ENCODE data around the gene SSH2.

Gene SSH2

GRCh38 chr17:29711588-29712385, 218.2 kb downstream of the SSH2 start:
- Histone ChIP-seq H3K4me3 (ENCODE audit: low read length) (no peak overlapping the region), H3K9ac (ENCODE audit: low read length) (peak overlapping the region; percentile 72), H3K27me3 (replicated peaks; ENCODE audit: control insufficient read depth, insufficient read depth, low read length) (no peaks in the 10 kb centered on the region), H3K4me1 (ENCODE audit: control insufficient read depth, insufficient read depth, low read length) (peaks cover 38% of the 10 kb centered on the region), H3K36me3 (ENCODE audit: control insufficient read depth, insufficient read depth, low read length, severe bottlenecking) (no peaks in the 10 kb centered on the region), H3K9me3 (ENCODE audit: control insufficient read depth, low read length) (no peaks in the 10 kb centered on the region)
- no peak for DNase-seq (ENCODE audit: low read depth)

DNA sequence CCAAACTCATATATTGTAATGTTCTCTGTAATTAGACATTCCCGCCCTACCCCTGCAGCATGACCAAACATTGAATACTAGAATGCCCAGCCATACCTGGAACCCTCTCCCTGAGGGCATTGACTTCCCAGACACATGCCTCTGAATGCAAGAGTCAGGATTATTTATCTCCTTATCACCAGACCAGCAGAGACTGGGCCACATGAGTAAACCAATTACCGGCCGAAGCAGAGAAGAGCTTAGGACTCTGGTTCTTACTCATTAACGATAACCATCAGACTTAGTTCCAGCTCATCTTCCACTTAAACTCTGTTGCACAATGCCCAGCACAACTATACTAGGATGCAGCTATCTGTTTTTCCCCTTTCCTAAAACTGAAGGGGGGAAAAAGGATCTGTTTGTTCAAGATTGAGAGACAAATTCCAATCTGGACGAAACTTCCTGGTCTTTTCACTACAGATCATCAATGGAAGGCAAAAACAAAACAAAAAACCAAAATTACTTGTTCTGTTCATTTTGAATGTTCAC, 219.1 kb downstream of the SSH2 start:
- peaks cover 45% of the 10 kb centered on the region for H3K4me1 ChIP-seq (ENCODE audit: control insufficient read depth, insufficient read depth, low read length)
- no peaks in the 10 kb centered on the region for H3K36me3 ChIP-seq (ENCODE audit: control insufficient read depth, insufficient read depth, low read length, severe bottlenecking)
- H3K9me3 ChIP-seq (ENCODE audit: control insufficient read depth, low read length), result no peaks in the 10 kb centered on the region
- H3K9ac ChIP-seq (ENCODE audit: low read length), result peak overlapping the region; percentile 72
- DNase-seq (ENCODE audit: low read depth), result peak; percentile 51
- H3K4me3 ChIP-seq (ENCODE audit: low read length), result peak overlapping the region; percentile 53
- H3K27me3 ChIP-seq (replicated peaks; ENCODE audit: control insufficient read depth, insufficient read depth, low read length), result no peaks in the 10 kb centered on the region

DNA sequence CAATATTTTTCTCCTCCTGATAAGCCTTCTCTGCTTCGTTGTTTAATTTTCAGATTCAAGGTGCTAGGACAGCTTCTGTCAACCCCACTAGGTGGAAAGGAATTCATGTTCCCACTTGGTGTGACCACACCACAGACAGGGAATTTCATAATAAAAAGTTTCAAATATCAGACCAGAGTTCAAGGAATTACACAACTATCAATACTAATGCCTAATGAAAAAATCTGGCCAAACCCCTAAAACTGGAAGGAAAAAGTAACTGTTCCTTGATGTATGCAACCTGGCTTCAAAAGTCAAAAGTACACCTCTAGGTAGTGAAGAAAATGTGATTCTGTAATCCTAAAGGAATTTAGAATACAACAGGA, 219.5 kb downstream of the SSH2 start:
- Histone ChIP-seq H3K27me3 (replicated peaks; ENCODE audit: control insufficient read depth, insufficient read depth, low read length) (no peaks in the 10 kb centered on the region), H3K36me3 (ENCODE audit: control insufficient read depth, insufficient read depth, low read length, severe bottlenecking) (no peaks in the 10 kb centered on the region), H3K9me3 (ENCODE audit: control insufficient read depth, low read length) (no peaks in the 10 kb centered on the region), H3K4me3 (ENCODE audit: low read length) (peak overlapping the region; percentile 53), H3K9ac (ENCODE audit: low read length) (peak overlapping the region; percentile 72), H3K4me1 (ENCODE audit: control insufficient read depth, insufficient read depth, low read length) (peaks cover 48% of the 10 kb centered on the region)
- peak; percentile 67 for DNase-seq (ENCODE audit: low read depth)

- peak; percentile 73 for DNase-seq (ENCODE audit: low read depth)
- Histone ChIP-seq H3K36me3 (ENCODE audit: control insufficient read depth, insufficient read depth, low read length, severe bottlenecking) (no peaks in the 10 kb centered on the region), H3K4me1 (ENCODE audit: control insufficient read depth, insufficient read depth, low read length) (peaks cover 53% of the 10 kb centered on the region), H3K9ac (ENCODE audit: low read length) (peak overlapping the region; percentile 72), H3K4me3 (ENCODE audit: low read length) (peak overlapping the region; percentile 53), H3K9me3 (ENCODE audit: control insufficient read depth, low read length) (no peaks in the 10 kb centered on the region), H3K27me3 (replicated peaks; ENCODE audit: control insufficient read depth, insufficient read depth, low read length) (no peaks in the 10 kb centered on the region)
Measured at GRCh38 chr17:29709866-29710519, 220.0 kb downstream of the SSH2 start.

GRCh38 chr17:29707212-29707571, 222.8 kb downstream of the SSH2 start:
- Histone ChIP-seq H3K9me3 (ENCODE audit: control insufficient read depth, low read length) (no peaks in the 10 kb centered on the region), H3K4me3 (ENCODE audit: low read length) (no peak overlapping the region), H3K27me3 (replicated peaks; ENCODE audit: control insufficient read depth, insufficient read depth, low read length) (no peaks in the 10 kb centered on the region), H3K9ac (ENCODE audit: low read length) (no peak overlapping the region), H3K36me3 (ENCODE audit: control insufficient read depth, insufficient read depth, low read length, severe bottlenecking) (no peaks in the 10 kb centered on the region), H3K4me1 (ENCODE audit: control insufficient read depth, insufficient read depth, low read length) (peaks cover 55% of the 10 kb centered on the region)
- DNase-seq (ENCODE audit: low read depth), result no peak

- Histone ChIP-seq H3K4me3 (ENCODE audit: low read length) (no peak overlapping the region), H3K4me1 (ENCODE audit: control insufficient read depth, insufficient read depth, low read length) (peaks cover 45% of the 10 kb centered on the region), H3K9ac (ENCODE audit: low read length) (peak overlapping the region; percentile 6), H3K36me3 (ENCODE audit: control insufficient read depth, insufficient read depth, low read length, severe bottlenecking) (peaks cover 8% of the 10 kb centered on the region), H3K9me3 (ENCODE audit: control insufficient read depth, low read length) (no peaks in the 10 kb centered on the region), H3K27me3 (replicated peaks; ENCODE audit: control insufficient read depth, insufficient read depth, low read length) (no peaks in the 10 kb centered on the region)
- no peak for DNase-seq (ENCODE audit: low read depth)
Measured at GRCh38 chr17:29706045-29706431, 224.0 kb downstream of the SSH2 start.

- no peak for DNase-seq (ENCODE audit: low read depth)
- no peak overlapping the region for H3K9ac ChIP-seq (ENCODE audit: low read length)
- peaks cover 38% of the 10 kb centered on the region for H3K4me1 ChIP-seq (ENCODE audit: control insufficient read depth, insufficient read depth, low read length)
- H3K9me3 ChIP-seq (ENCODE audit: control insufficient read depth, low read length), result no peaks in the 10 kb centered on the region
- peaks cover 8% of the 10 kb centered on the region for H3K36me3 ChIP-seq (ENCODE audit: control insufficient read depth, insufficient read depth, low read length, severe bottlenecking)
- H3K27me3 ChIP-seq (replicated peaks; ENCODE audit: control insufficient read depth, insufficient read depth, low read length), result no peaks in the 10 kb centered on the region
- H3K4me3 ChIP-seq (ENCODE audit: low read length), result no peak overlapping the region
Measured at GRCh38 chr17:29705386-29705785, 224.6 kb downstream of the SSH2 start.

GRCh38 chr17:29699283-29699682, 230.7 kb downstream of the SSH2 start:
- H3K9me3 ChIP-seq (ENCODE audit: control insufficient read depth, low read length), result no peaks in the 10 kb centered on the region
- peaks cover 16% of the 10 kb centered on the region for H3K36me3 ChIP-seq (ENCODE audit: control insufficient read depth, insufficient read depth, low read length, severe bottlenecking)
- DNase-seq (ENCODE audit: low read depth), result peak; percentile 32
- peak overlapping the region; percentile 37 for H3K9ac ChIP-seq (ENCODE audit: low read length)
- no peaks in the 10 kb centered on the region for H3K27me3 ChIP-seq (replicated peaks; ENCODE audit: control insufficient read depth, insufficient read depth, low read length)
- peak overlapping the region; percentile 14 for H3K4me3 ChIP-seq (ENCODE audit: low read length)
- H3K4me1 ChIP-seq (ENCODE audit: control insufficient read depth, insufficient read depth, low read length), result peaks cover 21% of the 10 kb centered on the region

- no peaks in the 10 kb centered on the region for H3K9me3 ChIP-seq (ENCODE audit: control insufficient read depth, low read length)
- no peak for DNase-seq (ENCODE audit: low read depth)
- H3K9ac ChIP-seq (ENCODE audit: low read length), result peak overlapping the region; percentile 37
- H3K4me3 ChIP-seq (ENCODE audit: low read length), result no peak overlapping the region
- H3K27me3 ChIP-seq (replicated peaks; ENCODE audit: control insufficient read depth, insufficient read depth, low read length), result no peaks in the 10 kb centered on the region
- H3K36me3 ChIP-seq (ENCODE audit: control insufficient read depth, insufficient read depth, low read length, severe bottlenecking), result peaks cover 20% of the 10 kb centered on the region
- H3K4me1 ChIP-seq (ENCODE audit: control insufficient read depth, insufficient read depth, low read length), result peaks cover 21% of the 10 kb centered on the region
Measured at GRCh38 chr17:29698837-29699236, 231.2 kb downstream of the SSH2 start.

- H3K4me1 ChIP-seq (ENCODE audit: control insufficient read depth, insufficient read depth, low read length), result peaks cover 21% of the 10 kb centered on the region
- no peak for DNase-seq (ENCODE audit: low read depth)
- H3K9ac ChIP-seq (ENCODE audit: low read length), result no peak overlapping the region
- peaks cover 21% of the 10 kb centered on the region for H3K36me3 ChIP-seq (ENCODE audit: control insufficient read depth, insufficient read depth, low read length, severe bottlenecking)
- H3K27me3 ChIP-seq (replicated peaks; ENCODE audit: control insufficient read depth, insufficient read depth, low read length), result no peaks in the 10 kb centered on the region
- no peak overlapping the region for H3K4me3 ChIP-seq (ENCODE audit: low read length)
- no peaks in the 10 kb centered on the region for H3K9me3 ChIP-seq (ENCODE audit: control insufficient read depth, low read length)
Measured at GRCh38 chr17:29698019-29698777, 231.8 kb downstream of the SSH2 start.

DNA sequence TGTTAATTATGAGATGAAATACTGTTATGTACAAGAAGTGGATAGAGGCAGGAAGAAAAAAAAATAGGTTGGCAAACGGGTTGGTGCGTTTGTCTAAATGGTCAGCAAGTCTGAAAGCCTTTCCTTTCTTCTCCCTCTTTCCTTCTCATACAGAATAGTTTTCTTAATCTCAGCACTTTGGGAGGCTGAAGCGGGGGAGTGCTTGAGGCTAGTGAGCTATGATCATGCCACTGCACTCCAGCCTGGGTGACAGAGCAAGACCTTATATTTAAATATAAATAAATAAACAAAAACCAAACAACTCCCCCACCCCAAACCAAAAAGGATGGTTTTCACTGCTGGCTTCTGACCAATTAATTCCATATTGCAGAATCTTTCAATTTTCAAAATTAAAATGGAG, 232.7 kb downstream of the SSH2 start:
- H3K27me3 ChIP-seq (replicated peaks; ENCODE audit: control insufficient read depth, insufficient read depth, low read length), result no peaks in the 10 kb centered on the region
- no peak for DNase-seq (ENCODE audit: low read depth)
- peaks cover 21% of the 10 kb centered on the region for H3K36me3 ChIP-seq (ENCODE audit: control insufficient read depth, insufficient read depth, low read length, severe bottlenecking)
- peaks cover 28% of the 10 kb centered on the region for H3K4me1 ChIP-seq (ENCODE audit: control insufficient read depth, insufficient read depth, low read length)
- no peak overlapping the region for H3K9ac ChIP-seq (ENCODE audit: low read length)
- no peaks in the 10 kb centered on the region for H3K9me3 ChIP-seq (ENCODE audit: control insufficient read depth, low read length)
- H3K4me3 ChIP-seq (ENCODE audit: low read length), result no peak overlapping the region
